Measurements from ENCODE around the gene TYRO3. TPM values are rescaled to one million over a fixed set of nuclear protein-coding genes. Genes with fewer than 3 reads are reported as not detected.
"Not testable (repeated sequence)": the region's sequence is repeated elsewhere in the genome, so short reads cannot be mapped to it uniquely, and the experiment has no call there.

The TYRO3 gene
- total RNA-seq, 4 donors from 2014 or later: 4.6 to 8.7 (median 7.1) TPM

DNA sequence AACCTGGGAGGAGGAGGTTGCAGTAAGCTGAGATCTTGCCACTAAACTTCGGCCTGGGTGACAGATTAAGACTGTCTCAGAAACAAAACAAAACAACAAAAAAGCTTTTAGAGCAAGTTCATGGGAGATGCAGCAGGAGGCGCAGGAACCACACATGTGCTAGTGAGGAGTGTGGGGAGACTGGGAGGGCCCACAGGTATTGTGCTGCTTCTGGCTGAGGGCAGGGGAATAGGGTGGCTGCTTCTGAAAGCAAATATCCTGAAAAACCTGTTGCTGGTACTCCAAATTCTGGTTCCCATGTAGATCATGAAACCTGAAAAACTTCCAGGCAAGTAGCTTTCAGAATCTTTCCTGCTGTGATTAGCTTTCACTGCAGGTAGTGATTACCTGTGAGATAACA lies 22.1 kb downstream of the TYRO3 start:
- Histone ChIP-seq H3K4me1 (peaks cover 3 to 25% (median 11%) of the 10 kb centered on the region in 4 donors), H3K36me3 (no peaks in the 10 kb centered on the region), H3K4me3 (no peak overlapping the region), H3K27ac (replicated peaks in 1 of 4) (no peak overlapping the region), H3K9me3 (no peaks in the 10 kb centered on the region), H3K27me3 (no peaks in the 10 kb centered on the region)
- intact Hi-C loops (cut with DNase I): no loop called here
- TF ChIP-seq EP300 (IDR thresholded peaks at IDR 0.05) (no peak), POLR2A (IDR thresholded peaks at IDR 0.05; ENCODE audit: low read depth) (no peak), POLR2AphosphoS5 (IDR thresholded peaks at IDR 0.05) (no peak)
- TF ChIP-seq, protein P1, sequence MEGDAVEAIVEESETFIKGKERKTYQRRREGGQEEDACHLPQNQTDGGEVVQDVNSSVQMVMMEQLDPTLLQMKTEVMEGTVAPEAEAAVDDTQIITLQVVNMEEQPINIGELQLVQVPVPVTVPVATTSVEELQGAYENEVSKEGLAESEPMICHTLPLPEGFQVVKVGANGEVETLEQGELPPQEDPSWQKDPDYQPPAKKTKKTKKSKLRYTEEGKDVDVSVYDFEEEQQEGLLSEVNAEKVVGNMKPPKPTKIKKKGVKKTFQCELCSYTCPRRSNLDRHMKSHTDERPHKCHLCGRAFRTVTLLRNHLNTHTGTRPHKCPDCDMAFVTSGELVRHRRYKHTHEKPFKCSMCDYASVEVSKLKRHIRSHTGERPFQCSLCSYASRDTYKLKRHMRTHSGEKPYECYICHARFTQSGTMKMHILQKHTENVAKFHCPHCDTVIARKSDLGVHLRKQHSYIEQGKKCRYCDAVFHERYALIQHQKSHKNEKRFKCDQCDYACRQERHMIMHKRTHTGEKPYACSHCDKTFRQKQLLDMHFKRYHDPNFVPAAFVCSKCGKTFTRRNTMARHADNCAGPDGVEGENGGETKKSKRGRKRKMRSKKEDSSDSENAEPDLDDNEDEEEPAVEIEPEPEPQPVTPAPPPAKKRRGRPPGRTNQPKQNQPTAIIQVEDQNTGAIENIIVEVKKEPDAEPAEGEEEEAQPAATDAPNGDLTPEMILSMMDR (IDR thresholded peaks at IDR 0.05): no peak
- 91% methylated on average over 2 of the region's 2 CpGs for WGBS
- no peak for DNase-seq (ENCODE audit: extremely low spot score)

DNA sequence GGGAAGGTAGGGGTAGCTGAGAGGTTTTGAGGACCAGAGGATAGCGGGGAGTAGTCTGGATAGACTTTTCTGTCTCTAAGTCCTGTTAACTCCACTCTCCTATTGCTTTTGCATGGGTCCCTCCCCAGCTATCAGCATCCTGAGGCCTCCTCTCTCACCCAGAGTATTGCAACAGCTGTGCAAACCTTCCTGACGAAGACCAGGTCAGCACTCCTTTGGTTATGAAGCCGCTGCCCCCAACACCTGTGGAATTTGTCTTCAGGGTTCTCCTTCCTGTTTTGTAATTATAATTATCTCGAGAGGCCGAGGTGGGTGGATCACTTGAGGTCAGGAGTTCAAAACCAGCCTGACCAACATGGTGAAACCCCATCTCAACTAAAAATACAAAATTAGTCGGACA lies 24.8 kb downstream of the TYRO3 start:
- no peak for TF ChIP-seq POLR2A (IDR thresholded peaks at IDR 0.05; ENCODE audit: low read depth)
- TF ChIP-seq POLR2AphosphoS5 (IDR thresholded peaks at IDR 0.05): no peak
- TF ChIP-seq, protein P1 (IDR thresholded peaks at IDR 0.05): no peak
- Histone ChIP-seq H3K4me3 (no peak overlapping the region), H3K9me3 (no peaks in the 10 kb centered on the region), H3K27ac (replicated peaks in 1 of 4) (no peak overlapping the region), H3K36me3 (no peaks in the 10 kb centered on the region), H3K4me1 (peaks cover 3 to 18% (median 11%) of the 10 kb centered on the region in 4 donors), H3K27me3 (no peaks in the 10 kb centered on the region)
- intact Hi-C loops (cut with DNase I): no loop called here
- 83% methylated on average over 6 of the region's 6 CpGs for WGBS
- no peak for DNase-seq (ENCODE audit: extremely low spot score)

DNA sequence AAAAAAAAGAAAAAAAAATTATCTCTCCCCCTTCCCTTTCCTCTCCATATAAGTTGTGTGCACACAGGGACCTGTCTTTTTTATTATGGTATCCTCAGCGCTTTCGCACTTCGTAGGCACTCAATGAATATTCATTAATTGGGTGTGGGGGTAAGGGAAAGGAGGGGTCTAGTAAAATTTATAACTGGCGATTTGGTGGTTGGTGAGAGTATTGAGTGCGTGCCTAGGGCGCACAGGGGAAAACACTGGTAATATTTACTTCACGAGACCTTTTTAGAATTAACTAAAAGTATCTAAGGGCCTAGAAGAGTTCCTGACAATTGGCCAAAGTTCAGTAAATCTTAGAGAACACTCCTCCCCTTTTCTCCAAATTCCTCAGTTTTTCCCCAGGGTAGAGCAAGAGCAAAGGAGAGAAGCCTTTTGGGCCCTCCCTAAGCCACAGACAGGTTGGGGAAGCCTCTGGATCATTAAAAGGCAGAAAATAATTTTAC lies 25.7 kb downstream of the TYRO3 start:
- Histone ChIP-seq H3K36me3 (no peaks in the 10 kb centered on the region), H3K9me3 (no peaks in the 10 kb centered on the region), H3K4me1 (peaks cover 3 to 13% (median 9%) of the 10 kb centered on the region in 4 donors), H3K4me3 (peak overlapping the region; percentile 61 to 68 (median 63)), H3K27ac (replicated peaks in 1 of 4) (peak overlapping the region; percentile 56 to 82 (median 76)), H3K27me3 (no peaks in the 10 kb centered on the region)
- 86% methylated on average over 7 of the region's 7 CpGs for WGBS
- no peak for DNase-seq (ENCODE audit: extremely low spot score)
- TF ChIP-seq POLR2A (IDR thresholded peaks at IDR 0.05; ENCODE audit: low read depth): no peak
- TF ChIP-seq, protein P1 (IDR thresholded peaks at IDR 0.05): no peak
- no peak for TF ChIP-seq EP300 (IDR thresholded peaks at IDR 0.05)
- TF ChIP-seq POLR2AphosphoS5 (IDR thresholded peaks at IDR 0.05): no peak
- intact Hi-C loops (cut with DNase I): no loop called here

DNA sequence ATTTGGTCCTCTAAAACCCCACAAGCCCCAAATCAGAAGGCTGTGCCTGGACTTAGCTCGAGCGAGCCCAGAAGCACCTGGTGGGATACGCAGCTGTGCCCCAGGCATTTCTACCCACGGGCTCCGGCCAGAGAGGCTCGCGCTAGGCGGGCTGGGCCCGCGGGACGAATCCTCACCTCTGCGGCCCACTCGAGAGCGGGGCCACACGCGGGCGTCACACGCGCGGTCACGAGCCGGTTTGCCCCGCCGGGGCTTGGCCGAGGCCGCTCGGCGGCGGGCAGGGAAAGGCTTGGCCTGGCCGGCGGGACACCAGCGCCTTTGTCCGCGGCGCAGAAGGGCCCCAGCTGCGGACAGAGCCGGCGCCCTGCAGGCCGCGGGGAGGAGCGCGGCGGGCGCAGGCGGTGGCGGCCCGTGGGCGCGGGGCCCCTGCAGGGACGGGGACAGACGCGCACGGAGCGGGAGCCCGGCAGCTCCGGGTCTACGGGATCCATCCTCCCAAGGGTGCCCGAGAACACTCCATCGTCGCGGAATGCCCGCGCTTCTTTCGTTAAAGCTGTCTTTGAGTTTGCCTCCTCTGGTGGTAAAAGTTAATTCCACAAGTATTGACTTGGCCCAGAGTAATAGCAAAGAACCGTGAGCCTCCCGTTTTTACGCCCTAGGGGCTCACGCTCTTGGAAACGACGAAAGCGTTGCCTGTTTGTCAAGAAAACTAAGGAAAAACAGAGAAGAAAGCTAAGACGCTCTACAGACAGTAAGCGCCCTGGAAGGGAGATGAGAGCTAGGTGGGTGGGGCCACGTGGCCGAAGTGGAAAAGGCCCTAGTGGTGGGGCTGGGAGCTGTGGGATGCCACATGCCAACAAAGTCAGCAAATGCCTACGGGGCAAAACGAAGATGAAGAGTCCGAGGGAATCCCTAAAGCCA lies 26.4 kb downstream of the TYRO3 start:
- no peak for DNase-seq (ENCODE audit: extremely low spot score)
- WGBS: 3% methylated on average over 32 of the region's 78 CpGs
- Histone ChIP-seq H3K36me3 (no peaks in the 10 kb centered on the region), H3K27ac (replicated peaks in 1 of 4) (peak overlapping the region; percentile 56 to 82 (median 76)), H3K27me3 (no peaks in the 10 kb centered on the region), H3K4me1 (peaks cover 3 to 13% (median 9%) of the 10 kb centered on the region in 4 donors), H3K9me3 (no peaks in the 10 kb centered on the region), H3K4me3 (peak overlapping the region; percentile 61 to 68 (median 63))
- intact Hi-C loops (cut with DNase I): no loop called here
- TF ChIP-seq POLR2A (IDR thresholded peaks at IDR 0.05; ENCODE audit: low read depth) (no peak), POLR2AphosphoS5 (IDR thresholded peaks at IDR 0.05) (peak; percentile 15)
- TF ChIP-seq, protein P1 (IDR thresholded peaks at IDR 0.05): peak; percentile 31 to 49 (median 39)

DNA sequence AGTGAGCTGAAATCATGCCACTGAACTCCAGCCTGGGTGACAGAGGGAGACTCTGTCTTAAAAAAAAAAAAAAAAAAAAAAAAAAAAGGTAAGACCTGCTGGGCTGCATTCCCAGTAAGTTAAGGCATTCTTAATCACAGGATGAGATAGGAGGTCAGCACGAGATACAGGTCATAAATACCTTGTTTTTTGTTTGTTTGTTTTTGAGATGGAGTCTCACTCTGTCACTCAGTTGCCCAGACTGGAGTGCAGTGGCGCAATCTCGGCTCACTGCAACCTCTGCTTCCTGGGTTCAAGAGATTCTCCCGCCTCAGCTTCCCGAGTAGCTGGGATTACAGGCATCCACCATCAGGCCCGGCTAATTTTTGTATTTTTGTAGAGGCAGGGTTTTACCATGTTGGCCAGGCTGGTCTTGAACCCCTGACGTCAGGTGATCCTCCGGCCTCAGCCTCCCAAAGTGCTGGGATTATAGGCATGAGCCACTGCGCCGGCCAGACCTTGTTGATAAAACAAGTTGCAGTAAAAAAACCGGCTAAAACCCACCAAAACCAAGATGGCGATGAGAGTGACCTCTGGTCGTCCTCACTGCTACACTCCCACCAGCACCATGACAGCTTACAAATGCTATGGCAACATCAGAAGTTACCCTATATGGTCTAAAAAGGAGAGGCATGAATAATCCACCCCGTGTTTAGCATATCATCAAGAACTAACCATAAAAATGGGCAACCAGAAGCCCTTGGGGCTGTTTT lies 27.7 kb downstream of the TYRO3 start:
- WGBS: 94% methylated on average over 14 of the region's 14 CpGs

DNA sequence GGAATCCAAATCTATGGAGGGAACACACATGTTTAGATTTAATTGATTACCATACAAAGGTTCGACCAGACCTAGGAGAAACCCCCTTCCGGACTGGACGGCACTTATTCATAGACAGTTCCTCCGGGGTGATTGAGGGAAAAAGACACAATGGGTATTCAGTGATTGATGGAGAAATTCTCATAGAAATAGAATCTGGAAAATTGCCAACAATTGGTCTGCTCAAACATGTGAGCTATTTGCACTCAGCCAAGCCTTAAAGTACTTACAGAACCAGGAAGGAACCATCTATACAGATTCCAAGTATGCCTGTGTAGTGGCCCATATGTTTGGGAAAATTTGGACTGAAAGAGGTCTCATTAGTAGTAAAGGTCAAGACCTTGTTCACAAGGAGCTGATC lies 30.0 kb downstream of the TYRO3 start:
- H3K9me3 ChIP-seq; H3K36me3 ChIP-seq; H3K27ac ChIP-seq (replicated peaks in 1 of 4); H3K4me3 ChIP-seq; intact Hi-C loops (cut with DNase I); DNase-seq (ENCODE audit: extremely low spot score); H3K27me3 ChIP-seq: not testable (repeated sequence)
- WGBS: 73% methylated on average over 4 of the region's 4 CpGs
- H3K4me1 ChIP-seq: peaks cover 3 to 13% (median 9%) of the 10 kb centered on the region in 4 donors

More for the DNA sequence above, 27.7 kb downstream of the TYRO3 start:
- H3K36me3 ChIP-seq; intact Hi-C loops (cut with DNase I); H3K27ac ChIP-seq (replicated peaks in 1 of 4); H3K4me3 ChIP-seq; H3K27me3 ChIP-seq; H3K9me3 ChIP-seq; DNase-seq (ENCODE audit: extremely low spot score): not testable (repeated sequence)
- H3K4me1 ChIP-seq: peaks cover 3 to 13% (median 9%) of the 10 kb centered on the region in 4 donors

DNA sequence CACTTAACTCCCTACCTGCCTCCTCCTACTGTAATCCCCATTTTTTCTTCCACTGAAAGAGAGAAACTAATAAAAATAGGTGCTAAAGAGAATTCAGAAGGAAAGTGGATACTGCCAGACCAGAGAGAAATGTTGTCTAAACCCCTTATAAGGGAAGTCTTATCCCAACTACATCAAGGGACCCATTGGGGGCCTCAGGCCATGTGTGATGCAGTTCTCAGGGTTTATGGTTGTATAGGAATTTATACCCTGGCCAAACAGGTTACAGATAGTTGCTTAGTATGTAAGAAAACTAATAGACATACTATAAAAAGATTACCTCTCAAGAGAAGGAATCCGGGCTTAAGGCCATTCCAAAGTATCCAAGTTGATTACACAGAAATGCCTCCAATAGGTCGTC lies 30.6 kb downstream of the TYRO3 start:
- H3K27ac ChIP-seq (replicated peaks in 1 of 4); H3K4me3 ChIP-seq; H3K36me3 ChIP-seq; intact Hi-C loops (cut with DNase I); DNase-seq (ENCODE audit: extremely low spot score); H3K9me3 ChIP-seq; H3K27me3 ChIP-seq: not testable (repeated sequence)
- peaks cover 3 to 13% (median 9%) of the 10 kb centered on the region in 4 donors for H3K4me1 ChIP-seq
- 79% methylated on average over 2 of the region's 2 CpGs for whole genome bisulfite sequencing

Data from esophagus muscularis mucosa (tissue), 4 donors.